HCT116 (cell line): ENCODE data around the gene SLC29A1. TPM values are rescaled to one million over a fixed set of nuclear protein-coding genes. Genes with fewer than 3 reads are reported as not detected.

Experiments used
- ATAC-seq: fragments of 200-7000 bp; cut with Tn5 transposase; 2 replicates; pipeline ENCODE4 v1.9.1; 2020; ENCODE audit warnings: mild to moderate bottlenecking, moderate library complexity
- BruUV-seq: library from RNA; stranded (reverse); fragments of 400-500 nt; replicated peaks from 2 replicates; lab custom pipeline; 2021; lab: Mats Ljungman, UMichigan
- CTCF ChIA-PET: fragments of 300-600 bp; sonication (Branson Sonifier 250); formaldehyde crosslinking; loops from one replicate; lab custom pipeline; 2021; ENCODE audit warnings: antibody characterized with exemption; lab: Charles Lee
- POLR2A ChIA-PET: fragments of 300-600, 350-600 bp; sonication (Branson Sonifier 250); formaldehyde crosslinking; loops from one replicate; lab custom pipeline; 2021; ENCODE audit warnings: antibody characterized with exemption; lab: Charles Lee
- RAD21 ChIA-PET, 2 experiments: fragments of 300-600 bp; sonication (Branson Sonifier 250); formaldehyde crosslinking; loops; one replicate each; lab custom pipeline; 2023; ENCODE audit warnings: low total read pairs in 2 of 2; ENCODE audit not compliant: uncharacterized antibody in 2 of 2, unreplicated experiment in 2 of 2, low non-redundant PET in 1 of 2; lab: Charles Lee
- DNase-seq: peaks from one replicate; pipeline ENCODE4 v3.0.0-alpha.2; 2010; ENCODE audit warnings: low read depth, low spot score
- H2AFZ ChIP-seq: fragments of 200-600 bp; shearing (Covaris generic), sonication (generic); 2 replicates; pipeline ENCODE4 v1.6.1; 2017; ENCODE audit warnings: low read depth, mixed run types, mixed read lengths, antibody characterized with exemption, low read length; ENCODE audit not compliant: poor library complexity, severe bottlenecking
- H3K27ac ChIP-seq: 2 replicates; pipeline ENCODE4 v1.5.1; 2012; ENCODE audit warnings: low read depth, low read length
- H3K27me3 ChIP-seq: fragments of 200-600 bp; sonication (generic); 2 replicates; pipeline ENCODE4 v1.6.1; 2016; ENCODE audit warnings: mixed run types, low read length, mixed read lengths; ENCODE audit not compliant: insufficient read depth
- H3K36me3 ChIP-seq, 2 experiments: fragments of 200-500 bp in 1 of 2; fragments of 200-600 bp in 1 of 2; sonication (Bioruptor generic) in 1 of 2; sonication (generic) in 1 of 2; 2 replicates each; pipeline versions ENCODE4 v1.5.1 to v1.6.1; 2014 to 2016; ENCODE audit warnings: low read length in 2 of 2, inconsistent platforms in 1 of 2, mixed read lengths in 1 of 2, mixed run types in 1 of 2; ENCODE audit not compliant: insufficient read depth in 2 of 2, control insufficient read depth in 1 of 2
- H3K4me1 ChIP-seq, 2 experiments: fragments of 200-600 bp in 1 of 2; sonication (generic) in 1 of 2; 2 replicates each; pipeline versions ENCODE4 v1.5.1 to v1.6.1; 2012 to 2017; ENCODE audit warnings: low read length in 2 of 2, inconsistent platforms in 1 of 2, mild to moderate bottlenecking in 1 of 2, mixed read lengths in 1 of 2, mixed run types in 1 of 2, moderate library complexity in 1 of 2; ENCODE audit not compliant: insufficient read depth in 2 of 2, control insufficient read depth in 1 of 2
- H3K4me2 ChIP-seq: fragments of 200-600 bp; sonication (generic); 2 replicates; pipeline ENCODE4 v1.6.1; 2017; ENCODE audit warnings: mixed run types, low read length, mixed read lengths
- H3K4me3 ChIP-seq, 2 experiments: fragments of 200-600 bp in 1 of 2; sonication (generic) in 1 of 2; replicated peaks in 1 of 2; 2 replicates each; pipeline ENCODE4 v1.5.1; 2011 to 2016; ENCODE audit warnings: low read length in 2 of 2, control low read depth in 1 of 2, low read depth in 1 of 2, mild to moderate bottlenecking in 1 of 2, mixed read lengths in 1 of 2, mixed run types in 1 of 2
- H3K79me2 ChIP-seq: fragments of 200-600 bp; sonication (generic); 2 replicates; pipeline ENCODE4 v1.6.1; 2017; ENCODE audit warnings: mild to moderate bottlenecking, mixed run types, low read length, moderate library complexity, mixed read lengths; ENCODE audit not compliant: insufficient read depth
- H3K9ac ChIP-seq: fragments of 200-600 bp; sonication (generic); 2 replicates; pipeline ENCODE4 v1.6.1; 2016; ENCODE audit warnings: low read length, mixed read lengths
- H3K9me2 ChIP-seq: fragments of 200-600 bp; sonication (generic), shearing (Covaris generic); 2 replicates; pipeline ENCODE4 v1.6.1; 2017; ENCODE audit warnings: mixed run types, mild to moderate bottlenecking, moderate library complexity; ENCODE audit not compliant: insufficient read depth
- H3K9me3 ChIP-seq, 2 experiments: fragments of 200-500 bp in 1 of 2; fragments of 200-600 bp in 1 of 2; sonication (Bioruptor generic) in 1 of 2; sonication (generic) in 1 of 2; 2 replicates each; pipeline ENCODE4 v1.6.1; 2014 to 2017; ENCODE audit warnings: low read length in 2 of 2, mixed read lengths in 2 of 2, inconsistent platforms in 1 of 2, low read depth in 1 of 2, mild to moderate bottlenecking in 1 of 2, mixed run types in 1 of 2, moderate library complexity in 1 of 2; ENCODE audit not compliant: control insufficient read depth in 1 of 2, insufficient read depth in 1 of 2
- H4K20me1 ChIP-seq: fragments of 200-600 bp; sonication (generic), shearing (Covaris generic); 2 replicates; pipeline ENCODE4 v1.6.1; 2017; ENCODE audit warnings: mixed run types, mild to moderate bottlenecking, moderate library complexity; ENCODE audit not compliant: insufficient read depth
- CBX3 ChIP-seq: IDR thresholded peaks from 2 replicates; pipeline ENCODE4 v1.6.1; 2012; ENCODE audit warnings: low read depth
- CEBPB ChIP-seq: IDR thresholded peaks from 2 replicates; pipeline ENCODE4 v1.6.1; 2012; ENCODE audit warnings: low read depth
- EGR1 ChIP-seq: IDR thresholded peaks from 2 replicates; pipeline ENCODE4 v1.6.1; 2012; ENCODE audit warnings: low read depth
- ELF1 ChIP-seq: IDR thresholded peaks from 2 replicates; pipeline ENCODE4 v1.6.1; 2012; ENCODE audit warnings: low read depth, borderline replicate concordance
- EZH2phosphoT487 ChIP-seq: fragments of 200-600 bp; IDR thresholded peaks from 2 replicates; pipeline ENCODE4 v1.6.1; 2018; ENCODE audit warnings: antibody characterized with exemption, borderline replicate concordance
- FOSL1 ChIP-seq: IDR thresholded peaks from 2 replicates; pipeline ENCODE4 v1.6.1; 2012; ENCODE audit warnings: low read depth
- JUND ChIP-seq: IDR thresholded peaks from 2 replicates; pipeline ENCODE4 v1.6.1; 2012
- POLR2A ChIP-seq: IDR thresholded peaks from 2 replicates; pipeline ENCODE4 v1.7.0; 2011; ENCODE audit warnings: borderline replicate concordance; ENCODE audit not compliant: insufficient read depth, insufficient read length; ENCODE audit errors: extremely low read depth
- POLR2AphosphoS5 ChIP-seq: IDR thresholded peaks from 2 replicates; pipeline ENCODE4 v1.6.1; 2011; ENCODE audit warnings: mild to moderate bottlenecking, low read depth, low read length, moderate library complexity
- RAD21 ChIP-seq: IDR thresholded peaks from 2 replicates; pipeline ENCODE4 v1.6.1; 2012; ENCODE audit warnings: low read depth, mild to moderate bottlenecking
- SP1 ChIP-seq: IDR thresholded peaks from 2 replicates; pipeline ENCODE4 v1.6.1; 2012; ENCODE audit warnings: low read depth
- TCF7L2 ChIP-seq: IDR thresholded peaks from 2 replicates; pipeline ENCODE4 v1.7.0; 2011; ENCODE audit warnings: borderline replicate concordance, inconsistent platforms; ENCODE audit not compliant: insufficient read depth, insufficient read length; ENCODE audit errors: extremely low read depth
- YY1 ChIP-seq: IDR thresholded peaks from 2 replicates; pipeline ENCODE4 v1.6.1; 2011; ENCODE audit warnings: low read length, low read depth, moderate library complexity, mild to moderate bottlenecking; ENCODE audit not compliant: insufficient replicate concordance; ENCODE audit errors: extremely low read depth
- ZFX ChIP-seq: fragments of 450-650 bp; IDR thresholded peaks from 2 replicates; pipeline ENCODE4 v1.6.1; 2017
- intact Hi-C: fragments of 100-400 bp; cut with micrococcal nuclease; formaldehyde crosslinking; loops from 2 replicates; pipeline ENCODE4 v1.10.0; 2022
- total RNA-seq: library from RNA; stranded (reverse); gene quantifications from one replicate; pipeline ENCODE4 v1.2.1, GENCODE V29; 2021; ENCODE audit not compliant: unreplicated experiment
- TF ChIP-seq, protein P1 (sequence below): IDR thresholded peaks from 2 replicates; pipeline ENCODE4 v1.6.1; 2012; ENCODE audit warnings: low read depth
- TF ChIP-seq, protein P2 (sequence below): IDR thresholded peaks from 2 replicates; pipeline ENCODE4 v1.6.1; 2011; ENCODE audit warnings: mild to moderate bottlenecking, low read length, moderate library complexity; ENCODE audit not compliant: insufficient replicate concordance; ENCODE audit errors: extremely low read depth
- TF ChIP-seq, protein P3 (sequence below), 3 experiments: fragments of 200-600 bp in 1 of 3; sonication (generic) in 1 of 3; IDR thresholded peaks in 2 of 3; conservative IDR thresholded peaks in 1 of 3; 2 replicates each; pipeline ENCODE4 v1.5.1; 2012 to 2017; ENCODE audit warnings: low read depth in 2 of 3, low read length in 2 of 3, antibody characterized with exemption in 1 of 3, borderline replicate concordance in 1 of 3, control low read depth in 1 of 3, mild to moderate bottlenecking in 1 of 3, mixed read lengths in 1 of 3, mixed run types in 1 of 3, moderate library complexity in 1 of 3; ENCODE audit not compliant: insufficient read depth in 1 of 3

The SLC29A1 gene
- total RNA-seq, 1 experiment from 2014 or later, result 67.6 TPM

DNA sequence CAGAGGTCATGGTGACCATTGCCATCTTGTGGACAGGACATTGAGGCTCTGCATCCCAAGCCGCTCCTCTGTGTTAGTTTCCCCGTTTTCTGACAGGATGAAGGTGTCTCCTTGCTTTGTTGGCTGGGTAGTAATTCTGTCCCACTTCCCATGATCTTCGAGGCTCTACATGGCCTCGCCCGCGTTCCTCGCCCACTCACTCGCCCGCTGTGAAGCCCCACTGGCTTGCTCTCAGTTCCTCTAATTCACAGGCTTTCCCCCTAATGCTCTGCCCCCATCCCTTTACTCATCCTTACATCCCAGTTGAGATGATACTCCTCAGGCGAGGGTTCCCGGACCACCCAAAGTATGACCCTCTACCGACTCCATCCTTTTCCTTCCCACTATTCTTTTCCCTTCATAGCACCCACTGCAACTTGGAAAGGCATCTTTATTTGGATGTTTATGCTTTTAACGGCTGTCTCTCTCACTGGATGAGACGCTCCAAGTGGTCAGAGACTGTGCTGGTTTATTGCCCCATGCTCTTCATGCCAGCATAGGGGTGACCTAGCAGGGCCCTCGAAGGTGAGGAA is 34.4 kb downstream of the SLC29A1 start:
- Histone ChIP-seq H2AFZ (no peak overlapping the region), H3K9me3 (no peaks in the 10 kb centered on the region), H3K4me2 (peak overlapping the region; percentile 99), H3K27ac (peak overlapping the region; percentile 95), H4K20me1 (peaks cover 20% of the 10 kb centered on the region; the same call in 1 of the 2 replicates), H3K79me2 (peaks cover 23% of the 10 kb centered on the region), H3K4me1 (peaks cover 2 to 21% of the 10 kb centered on the region in 2 experiments; a peak in 3 of 4 replicates), H3K9me2 (no peaks in the 10 kb centered on the region), H3K27me3 (no peaks in the 10 kb centered on the region), H3K4me3 (peak overlapping the region; percentile 59 to 92), H3K36me3 (peaks cover 15 to 25% of the 10 kb centered on the region in 2 experiments; a peak in 3 of 4 replicates), H3K9ac (peak overlapping the region; percentile 93)
- no TSS peak for BruUV-seq
- intact Hi-C loops, result loop anchor here (2.0 kb wide), 1 partner anchor 85 kb away; no protein-coding TSS in a partner anchor
- CTCF ChIA-PET, result interaction anchor here (1.3 to 2.0 kb wide), 2 partner anchors 12 to 85 kb away, joined by 8 to 16 read pairs; partner anchors contain the start of gene HSP90AB1
- POLR2A ChIA-PET, result interaction anchor here (1.7 to 3.4 kb wide), 2 partner anchors 11 to 85 kb away, joined by 6 to 74 read pairs; partner anchors contain the start of gene HSP90AB1
- RAD21 ChIA-PET, result no interaction called here
- TF ChIP-seq POLR2AphosphoS5 (no peak), EGR1 (no peak), TCF7L2 (no peak), RAD21 (no peak), POLR2A (no peak), ELF1 (no peak), YY1 (no peak), JUND (no peak), CEBPB (no peak), SP1 (no peak), FOSL1 (no peak), ZFX (no peak), EZH2phosphoT487 (no peak), CBX3 (no peak)
- TF ChIP-seq, protein P1, sequence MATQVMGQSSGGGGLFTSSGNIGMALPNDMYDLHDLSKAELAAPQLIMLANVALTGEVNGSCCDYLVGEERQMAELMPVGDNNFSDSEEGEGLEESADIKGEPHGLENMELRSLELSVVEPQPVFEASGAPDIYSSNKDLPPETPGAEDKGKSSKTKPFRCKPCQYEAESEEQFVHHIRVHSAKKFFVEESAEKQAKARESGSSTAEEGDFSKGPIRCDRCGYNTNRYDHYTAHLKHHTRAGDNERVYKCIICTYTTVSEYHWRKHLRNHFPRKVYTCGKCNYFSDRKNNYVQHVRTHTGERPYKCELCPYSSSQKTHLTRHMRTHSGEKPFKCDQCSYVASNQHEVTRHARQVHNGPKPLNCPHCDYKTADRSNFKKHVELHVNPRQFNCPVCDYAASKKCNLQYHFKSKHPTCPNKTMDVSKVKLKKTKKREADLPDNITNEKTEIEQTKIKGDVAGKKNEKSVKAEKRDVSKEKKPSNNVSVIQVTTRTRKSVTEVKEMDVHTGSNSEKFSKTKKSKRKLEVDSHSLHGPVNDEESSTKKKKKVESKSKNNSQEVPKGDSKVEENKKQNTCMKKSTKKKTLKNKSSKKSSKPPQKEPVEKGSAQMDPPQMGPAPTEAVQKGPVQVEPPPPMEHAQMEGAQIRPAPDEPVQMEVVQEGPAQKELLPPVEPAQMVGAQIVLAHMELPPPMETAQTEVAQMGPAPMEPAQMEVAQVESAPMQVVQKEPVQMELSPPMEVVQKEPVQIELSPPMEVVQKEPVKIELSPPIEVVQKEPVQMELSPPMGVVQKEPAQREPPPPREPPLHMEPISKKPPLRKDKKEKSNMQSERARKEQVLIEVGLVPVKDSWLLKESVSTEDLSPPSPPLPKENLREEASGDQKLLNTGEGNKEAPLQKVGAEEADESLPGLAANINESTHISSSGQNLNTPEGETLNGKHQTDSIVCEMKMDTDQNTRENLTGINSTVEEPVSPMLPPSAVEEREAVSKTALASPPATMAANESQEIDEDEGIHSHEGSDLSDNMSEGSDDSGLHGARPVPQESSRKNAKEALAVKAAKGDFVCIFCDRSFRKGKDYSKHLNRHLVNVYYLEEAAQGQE, result no peak
- TF ChIP-seq, protein P2, sequence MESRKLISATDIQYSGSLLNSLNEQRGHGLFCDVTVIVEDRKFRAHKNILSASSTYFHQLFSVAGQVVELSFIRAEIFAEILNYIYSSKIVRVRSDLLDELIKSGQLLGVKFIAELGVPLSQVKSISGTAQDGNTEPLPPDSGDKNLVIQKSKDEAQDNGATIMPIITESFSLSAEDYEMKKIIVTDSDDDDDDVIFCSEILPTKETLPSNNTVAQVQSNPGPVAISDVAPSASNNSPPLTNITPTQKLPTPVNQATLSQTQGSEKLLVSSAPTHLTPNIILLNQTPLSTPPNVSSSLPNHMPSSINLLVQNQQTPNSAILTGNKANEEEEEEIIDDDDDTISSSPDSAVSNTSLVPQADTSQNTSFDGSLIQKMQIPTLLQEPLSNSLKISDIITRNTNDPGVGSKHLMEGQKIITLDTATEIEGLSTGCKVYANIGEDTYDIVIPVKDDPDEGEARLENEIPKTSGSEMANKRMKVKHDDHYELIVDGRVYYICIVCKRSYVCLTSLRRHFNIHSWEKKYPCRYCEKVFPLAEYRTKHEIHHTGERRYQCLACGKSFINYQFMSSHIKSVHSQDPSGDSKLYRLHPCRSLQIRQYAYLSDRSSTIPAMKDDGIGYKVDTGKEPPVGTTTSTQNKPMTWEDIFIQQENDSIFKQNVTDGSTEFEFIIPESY, result no peak
- TF ChIP-seq, protein P3, sequence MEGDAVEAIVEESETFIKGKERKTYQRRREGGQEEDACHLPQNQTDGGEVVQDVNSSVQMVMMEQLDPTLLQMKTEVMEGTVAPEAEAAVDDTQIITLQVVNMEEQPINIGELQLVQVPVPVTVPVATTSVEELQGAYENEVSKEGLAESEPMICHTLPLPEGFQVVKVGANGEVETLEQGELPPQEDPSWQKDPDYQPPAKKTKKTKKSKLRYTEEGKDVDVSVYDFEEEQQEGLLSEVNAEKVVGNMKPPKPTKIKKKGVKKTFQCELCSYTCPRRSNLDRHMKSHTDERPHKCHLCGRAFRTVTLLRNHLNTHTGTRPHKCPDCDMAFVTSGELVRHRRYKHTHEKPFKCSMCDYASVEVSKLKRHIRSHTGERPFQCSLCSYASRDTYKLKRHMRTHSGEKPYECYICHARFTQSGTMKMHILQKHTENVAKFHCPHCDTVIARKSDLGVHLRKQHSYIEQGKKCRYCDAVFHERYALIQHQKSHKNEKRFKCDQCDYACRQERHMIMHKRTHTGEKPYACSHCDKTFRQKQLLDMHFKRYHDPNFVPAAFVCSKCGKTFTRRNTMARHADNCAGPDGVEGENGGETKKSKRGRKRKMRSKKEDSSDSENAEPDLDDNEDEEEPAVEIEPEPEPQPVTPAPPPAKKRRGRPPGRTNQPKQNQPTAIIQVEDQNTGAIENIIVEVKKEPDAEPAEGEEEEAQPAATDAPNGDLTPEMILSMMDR (IDR thresholded peaks at IDR 0.05 in 2 of 3, conservative IDR thresholded peaks at IDR 0.05 in 1 of 3; ENCODE audit: borderline replicate concordance in 1 of 3, insufficient read depth in 1 of 3, low read depth in 2 of 3, low read length in 2 of 3), result no peak; a peak in 1 of 6 replicates
- no peak for ATAC-seq
- no peak for DNase-seq
